HepG2 (cell line): ENCODE results near the gene DUSP15. TPM values are rescaled to one million over a fixed set of nuclear protein-coding genes. Genes with fewer than 3 reads are reported as not detected.

Experiments
- ARHGAP35 ChIP-seq: sonication (generic); formaldehyde crosslinking; IDR thresholded peaks from 2 replicates; pipeline ENCODE4 v1.9.0; 2022; ENCODE audit warnings: mild to moderate bottlenecking, inconsistent platforms, moderate library complexity, missing genetic modification reagents, borderline replicate concordance
- CBFB ChIP-seq: sonication (generic); formaldehyde crosslinking; IDR thresholded peaks from 2 replicates; pipeline ENCODE4 v1.4.0; 2020; ENCODE audit warnings: missing genetic modification reagents
- CREB1 ChIP-seq, 2 experiments: fragments of 450-650 bp in 1 of 2; IDR thresholded peaks; 2 replicates each; pipeline ENCODE4 v1.6.1; 2016 to 2017; ENCODE audit warnings: control low read depth in 1 of 2, mild to moderate bottlenecking in 1 of 2, missing compliant biosample characterization in 1 of 2, missing genetic modification characterization in 1 of 2
- DMAP1 ChIP-seq: IDR thresholded peaks from 2 replicates; pipeline ENCODE4 v1.6.1; 2016
- FIP1L1 ChIP-seq: fragments of 200-400 bp; formaldehyde crosslinking; IDR thresholded peaks from 2 replicates; pipeline ENCODE4 v1.6.1; 2018; ENCODE audit warnings: low read depth, mild to moderate bottlenecking, low read length, moderate library complexity, borderline replicate concordance; ENCODE audit not compliant: insufficient read depth
- FOSL1 ChIP-seq: sonication (generic); formaldehyde crosslinking; IDR thresholded peaks from 2 replicates; pipeline ENCODE4 v1.9.0; 2021; ENCODE audit warnings: missing genetic modification reagents, borderline replicate concordance
- GATAD1 ChIP-seq: IDR thresholded peaks from 2 replicates; pipeline ENCODE4 v1.6.1; 2016; ENCODE audit warnings: missing genetic modification reagents, missing compliant biosample characterization
- HNRNPUL1 ChIP-seq: fragments of 200-400 bp; formaldehyde crosslinking; IDR thresholded peaks from 2 replicates; pipeline ENCODE4 v1.6.1; 2017; ENCODE audit warnings: low read depth, mild to moderate bottlenecking, low read length, moderate library complexity
- NR2F6 ChIP-seq, 2 experiments: IDR thresholded peaks; 2 replicates each; pipeline ENCODE4 v1.6.1; 2016; ENCODE audit warnings: antibody characterized with exemption in 1 of 2, mild to moderate bottlenecking in 1 of 2
- SNAPC2 ChIP-seq: sonication (generic); formaldehyde crosslinking; IDR thresholded peaks from 2 replicates; pipeline ENCODE4 v1.8.1; 2022; ENCODE audit warnings: mild to moderate bottlenecking, missing genetic modification reagents
- SOX13 ChIP-seq, 3 experiments: fragments of 450-650 bp in 1 of 3; sonication (generic) in 1 of 3; formaldehyde crosslinking in 1 of 3; IDR thresholded peaks in 2 of 3; conservative IDR thresholded peaks in 1 of 3; 2 replicates each; pipeline versions ENCODE4 v1.5.0 to v1.6.1; 2016 to 2020; ENCODE audit warnings: antibody characterized with exemption in 1 of 3, mild to moderate bottlenecking in 1 of 3, missing compliant biosample characterization in 1 of 3, missing genetic modification reagents in 1 of 3, moderate library complexity in 1 of 3
- TAF1 ChIP-seq: sonication (generic); formaldehyde crosslinking; IDR thresholded peaks from 2 replicates; pipeline ENCODE4 v1.4.0; 2020; ENCODE audit warnings: missing genetic modification reagents
- TBL1XR1 ChIP-seq: fragments of 150-350 bp; IDR thresholded peaks from 2 replicates; pipeline ENCODE4 v1.6.1; 2014; ENCODE audit warnings: borderline replicate concordance, low read length; ENCODE audit not compliant: partially characterized antibody
- TSC22D2 ChIP-seq: sonication (generic); formaldehyde crosslinking; IDR thresholded peaks from 2 replicates; pipeline ENCODE4 v1.5.1; 2020; ENCODE audit warnings: missing genetic modification reagents, mild to moderate bottlenecking, borderline replicate concordance
- ZC3H13 ChIP-seq: sonication (generic); formaldehyde crosslinking; IDR thresholded peaks from 2 replicates; pipeline ENCODE4 v1.8.1; 2023; ENCODE audit warnings: mild to moderate bottlenecking, missing genetic modification reagents, moderate library complexity
- ZFP1 ChIP-seq: IDR thresholded peaks from 2 replicates; pipeline ENCODE4 v1.6.1; 2016
- ZFP36L1 ChIP-seq: sonication (generic); formaldehyde crosslinking; IDR thresholded peaks from 2 replicates; pipeline ENCODE4 v1.8.0; 2022; ENCODE audit warnings: mild to moderate bottlenecking, missing genetic modification reagents, moderate library complexity
- ZNF274 ChIP-seq: sonication (generic); formaldehyde crosslinking; IDR thresholded peaks from 2 replicates; pipeline ENCODE4 v1.5.1; 2020; ENCODE audit warnings: mild to moderate bottlenecking, missing genetic modification reagents
- ZNF558 ChIP-seq: sonication (generic); formaldehyde crosslinking; IDR thresholded peaks from 2 replicates; pipeline ENCODE4 v1.9.0; 2022; ENCODE audit warnings: mild to moderate bottlenecking, missing genetic modification reagents, borderline replicate concordance
- ZNF598 ChIP-seq: sonication (generic); formaldehyde crosslinking; IDR thresholded peaks from 2 replicates; pipeline ENCODE4 v1.5.1; 2020; ENCODE audit warnings: mild to moderate bottlenecking, missing genetic modification reagents, borderline replicate concordance
- ZNF652 ChIP-seq: IDR thresholded peaks from 2 replicates; pipeline ENCODE4 v1.6.1; 2016; ENCODE audit warnings: low read depth, borderline replicate concordance
- ZNF672 ChIP-seq: sonication (generic); formaldehyde crosslinking; IDR thresholded peaks from 2 replicates; pipeline ENCODE4 v1.8.1; 2022; ENCODE audit warnings: missing genetic modification reagents
- ZNF720 ChIP-seq: sonication (generic); formaldehyde crosslinking; IDR thresholded peaks from 2 replicates; pipeline ENCODE4 v1.4.0; 2020; ENCODE audit warnings: missing genetic modification reagents
- ZNF839 ChIP-seq: sonication (generic); formaldehyde crosslinking; IDR thresholded peaks from 2 replicates; pipeline ENCODE4 v1.4.0; 2020; ENCODE audit warnings: missing genetic modification reagents, mild to moderate bottlenecking, borderline replicate concordance
- ZNF841 ChIP-seq: sonication (generic); formaldehyde crosslinking; IDR thresholded peaks from 2 replicates; pipeline ENCODE4 v1.8.1; 2023; ENCODE audit warnings: missing genetic modification reagents, borderline replicate concordance
- ZNF883 ChIP-seq: sonication (generic); formaldehyde crosslinking; IDR thresholded peaks from 2 replicates; pipeline ENCODE4 v1.5.1; 2020; ENCODE audit warnings: mild to moderate bottlenecking, missing genetic modification reagents; ENCODE audit errors: not compliant biosample characterization
- polyA plus RNA-seq, 8 experiments: library from polyadenylated mRNA; depleted of rRNA in 3 of 8; stranded (reverse) in 7 of 8; unstranded in 1 of 8; fragments of >200 nt; fragmentation: Illumina TruSeq in 4 of 8; extraction: Trizol in 4 of 8; gene quantifications; 2 replicates each; pipeline versions ENCODE4 v1.2.1 to v1.2.3, GENCODE V29; 2011 to 2016; ENCODE audit warnings: low read depth in 4 of 8, missing spikeins in 1 of 8, mixed read lengths in 1 of 8; ENCODE audit not compliant: insufficient read depth in 1 of 8
- total RNA-seq, 5 experiments: library from RNA; depleted of rRNA; stranded (reverse); fragments of >200 nt; fragmentation: Illumina TruSeq; extraction: Trizol; gene quantifications; 2 replicates each; pipeline ENCODE4 v1.2.3, GENCODE V29; 2016; ENCODE audit warnings: low read depth in 1 of 5
- TF ChIP-seq, protein P1 (sequence below): sonication (generic); formaldehyde crosslinking; IDR thresholded peaks from 2 replicates; pipeline ENCODE4 v1.4.0; 2020; ENCODE audit warnings: missing genetic modification reagents
- TF ChIP-seq, protein P2 (sequence below): sonication (generic); formaldehyde crosslinking; IDR thresholded peaks from 2 replicates; pipeline ENCODE4 v1.4.0; 2020; ENCODE audit warnings: missing genetic modification reagents

Gene DUSP15
- total and polyA plus RNA-seq, 2 of the 13 experiments (the other 11 are each of a cell fraction or from before 2014, with no cell fraction given): 0.17 to 0.93 TPM

DNA sequence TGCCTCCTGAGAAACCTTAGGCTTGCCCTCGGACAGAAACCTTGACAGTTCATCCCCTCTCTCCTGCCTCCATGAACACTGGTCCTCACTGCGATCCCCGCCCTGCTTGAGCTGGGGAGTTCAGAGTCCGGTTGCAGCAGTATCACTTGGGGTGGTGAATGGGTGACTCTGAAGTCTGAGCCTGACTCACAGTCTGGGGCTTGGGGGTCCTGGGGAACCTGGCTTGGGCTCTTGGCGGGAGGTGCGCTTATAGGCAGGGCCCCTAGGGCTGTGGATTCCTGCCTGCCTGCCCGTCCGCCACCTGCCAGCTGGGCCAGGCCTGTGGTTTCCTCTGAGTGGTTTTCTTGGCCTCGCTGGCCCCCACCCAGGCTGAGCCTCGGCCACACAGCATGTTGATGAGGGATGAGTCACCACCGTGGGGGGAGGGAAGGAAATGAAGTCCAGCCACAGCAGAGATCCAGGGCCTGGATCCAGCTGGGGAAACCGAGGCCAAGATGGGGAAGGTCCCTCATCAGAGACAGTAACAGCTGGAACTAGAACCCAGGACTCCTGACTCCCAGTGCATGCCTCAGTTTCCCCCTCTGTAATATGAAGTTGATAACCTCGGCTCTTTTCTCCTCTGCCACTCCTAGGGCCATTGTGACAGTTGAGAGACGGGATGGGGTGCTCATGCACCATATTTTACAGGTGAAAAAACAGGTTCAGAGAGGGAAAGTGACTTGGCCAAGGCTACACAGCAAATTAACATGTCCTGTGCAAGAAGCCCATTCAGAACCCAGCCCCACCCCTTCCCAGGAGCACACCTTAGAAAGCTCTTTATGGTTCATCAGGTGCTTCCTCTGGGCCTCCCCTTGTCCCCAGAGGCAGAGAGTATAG lies 34.1 kb downstream of the DUSP15 start (continued):
- no peak for TF ChIP-seq ZFP36L1 (CRISPR knock-in tag)
- no peak for TF ChIP-seq ZNF652
- TF ChIP-seq DMAP1 (CRISPR knock-in tag): 0 out of 2 replicates have a peak, but pooled peaks have one; percentile 55
- TF ChIP-seq ZNF558 (CRISPR knock-in tag): no peak
- TF ChIP-seq TBL1XR1: no peak
- peak; percentile 52; the same call in 1 of the 2 replicates for TF ChIP-seq ZNF839
- no peak for TF ChIP-seq CREB1 (IDR thresholded peaks at IDR 0.05)
- no peak for TF ChIP-seq CREB1 (CRISPR knock-in tag; IDR thresholded peaks at IDR 0.05)
- TF ChIP-seq ZNF274: 0 out of 2 replicates have a peak, but pooled peaks have one; percentile 0
- no peak for TF ChIP-seq TSC22D2 (CRISPR knock-in tag)
- no peak for TF ChIP-seq ZFP1 (CRISPR knock-in tag)
- TF ChIP-seq ARHGAP35 (CRISPR knock-in tag): no peak
- no peak for TF ChIP-seq ZNF598 (CRISPR knock-in tag)
- TF ChIP-seq HNRNPUL1: no peak
- TF ChIP-seq FIP1L1: no peak
- TF ChIP-seq SNAPC2 (CRISPR knock-in tag): no peak
- TF ChIP-seq ZNF883 (CRISPR knock-in tag): no peak
- no peak for TF ChIP-seq CBFB
- no peak for TF ChIP-seq ZNF720 (CRISPR knock-in tag)
- TF ChIP-seq SOX13 (IDR thresholded peaks at IDR 0.05): no peak
- TF ChIP-seq SOX13 (CRISPR knock-in tag; conservative IDR thresholded peaks at IDR 0.05 in 1 of 2, IDR thresholded peaks at IDR 0.05 in 1 of 2): no peak
- TF ChIP-seq ZNF841: no peak
- TF ChIP-seq ZNF672: no peak
- no peak for TF ChIP-seq NR2F6 (IDR thresholded peaks at IDR 0.05)
- TF ChIP-seq NR2F6 (CRISPR knock-in tag; IDR thresholded peaks at IDR 0.05): 0 out of 2 replicates have a peak, but pooled peaks have one; percentile 11
- peak; percentile 89; the same call in 1 of the 2 replicates for TF ChIP-seq FOSL1 (CRISPR knock-in tag)
- no peak for TF ChIP-seq ZC3H13
- TF ChIP-seq GATAD1 (CRISPR knock-in tag): peak; percentile 14; the same call in 1 of the 2 replicates
- TF ChIP-seq, protein P1, sequence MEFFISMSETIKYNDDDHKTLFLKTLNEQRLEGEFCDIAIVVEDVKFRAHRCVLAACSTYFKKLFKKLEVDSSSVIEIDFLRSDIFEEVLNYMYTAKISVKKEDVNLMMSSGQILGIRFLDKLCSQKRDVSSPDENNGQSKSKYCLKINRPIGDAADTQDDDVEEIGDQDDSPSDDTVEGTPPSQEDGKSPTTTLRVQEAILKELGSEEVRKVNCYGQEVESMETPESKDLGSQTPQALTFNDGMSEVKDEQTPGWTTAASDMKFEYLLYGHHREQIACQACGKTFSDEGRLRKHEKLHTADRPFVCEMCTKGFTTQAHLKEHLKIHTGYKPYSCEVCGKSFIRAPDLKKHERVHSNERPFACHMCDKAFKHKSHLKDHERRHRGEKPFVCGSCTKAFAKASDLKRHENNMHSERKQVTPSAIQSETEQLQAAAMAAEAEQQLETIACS (CRISPR knock-in tag): no peak
- TF ChIP-seq, protein P2, sequence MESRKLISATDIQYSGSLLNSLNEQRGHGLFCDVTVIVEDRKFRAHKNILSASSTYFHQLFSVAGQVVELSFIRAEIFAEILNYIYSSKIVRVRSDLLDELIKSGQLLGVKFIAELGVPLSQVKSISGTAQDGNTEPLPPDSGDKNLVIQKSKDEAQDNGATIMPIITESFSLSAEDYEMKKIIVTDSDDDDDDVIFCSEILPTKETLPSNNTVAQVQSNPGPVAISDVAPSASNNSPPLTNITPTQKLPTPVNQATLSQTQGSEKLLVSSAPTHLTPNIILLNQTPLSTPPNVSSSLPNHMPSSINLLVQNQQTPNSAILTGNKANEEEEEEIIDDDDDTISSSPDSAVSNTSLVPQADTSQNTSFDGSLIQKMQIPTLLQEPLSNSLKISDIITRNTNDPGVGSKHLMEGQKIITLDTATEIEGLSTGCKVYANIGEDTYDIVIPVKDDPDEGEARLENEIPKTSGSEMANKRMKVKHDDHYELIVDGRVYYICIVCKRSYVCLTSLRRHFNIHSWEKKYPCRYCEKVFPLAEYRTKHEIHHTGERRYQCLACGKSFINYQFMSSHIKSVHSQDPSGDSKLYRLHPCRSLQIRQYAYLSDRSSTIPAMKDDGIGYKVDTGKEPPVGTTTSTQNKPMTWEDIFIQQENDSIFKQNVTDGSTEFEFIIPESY (CRISPR knock-in tag): no peak
- TF ChIP-seq TAF1 (CRISPR knock-in tag): peak; percentile 22; the same call in 1 of the 2 replicates
